ENCODE results near the gene CD34. TPM values are rescaled to one million over a fixed set of nuclear protein-coding genes. Genes with fewer than 3 reads are reported as not detected.
"Not testable (repeated sequence)": the region's sequence is repeated elsewhere in the genome, so short reads cannot be mapped to it uniquely, and the experiment has no call there.

The CD34 gene, protein sequence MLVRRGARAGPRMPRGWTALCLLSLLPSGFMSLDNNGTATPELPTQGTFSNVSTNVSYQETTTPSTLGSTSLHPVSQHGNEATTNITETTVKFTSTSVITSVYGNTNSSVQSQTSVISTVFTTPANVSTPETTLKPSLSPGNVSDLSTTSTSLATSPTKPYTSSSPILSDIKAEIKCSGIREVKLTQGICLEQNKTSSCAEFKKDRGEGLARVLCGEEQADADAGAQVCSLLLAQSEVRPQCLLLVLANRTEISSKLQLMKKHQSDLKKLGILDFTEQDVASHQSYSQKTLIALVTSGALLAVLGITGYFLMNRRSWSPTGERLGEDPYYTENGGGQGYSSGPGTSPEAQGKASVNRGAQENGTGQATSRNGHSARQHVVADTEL
- total RNA-seq = 84.8 TPM
- long read RNA-seq, full-length matches to known transcripts = 48 of 67 reads
- long read RNA-seq, partial matches to known transcripts = 17 of 67 reads
- long read RNA-seq, other reads (novel, unspliced or antisense) = 2 of 67 reads

DNA sequence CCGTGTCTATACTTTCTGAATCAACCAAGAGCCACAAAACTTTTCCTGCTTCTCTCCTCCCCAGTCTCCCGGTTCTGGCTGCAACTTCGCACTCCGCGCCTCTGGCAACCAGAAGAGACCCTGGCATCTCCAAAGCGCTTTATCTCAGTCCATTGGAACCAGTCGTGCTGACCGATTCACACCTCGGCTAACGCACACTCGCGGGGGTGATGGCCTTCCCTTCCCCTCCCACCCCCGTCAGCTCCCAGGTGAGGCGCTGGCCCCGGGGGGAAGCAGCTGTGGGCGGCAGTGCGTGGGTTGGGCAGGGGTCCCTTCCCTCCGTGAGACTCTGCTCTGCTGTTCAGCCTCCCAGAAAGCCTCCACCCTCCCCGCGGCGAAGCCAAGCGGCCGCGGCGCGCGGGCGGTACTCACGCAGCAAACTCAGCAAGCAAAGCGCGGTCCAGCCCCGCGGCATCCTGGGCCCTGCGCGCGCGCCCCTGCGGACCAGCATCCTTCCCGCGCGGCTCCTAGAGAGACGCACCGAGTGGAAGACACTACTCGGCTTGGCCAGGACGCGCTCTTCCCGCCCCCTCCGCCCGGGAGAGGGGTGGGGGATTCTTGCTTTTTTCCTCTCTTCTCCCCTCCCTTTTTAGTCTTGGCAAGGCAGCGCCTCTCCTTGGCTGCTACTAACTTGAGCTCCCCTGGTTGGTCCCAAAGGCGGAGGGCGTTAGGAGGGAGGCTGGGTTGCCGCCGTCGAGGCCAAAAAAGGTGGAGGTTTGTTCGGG, at the start of gene CD34:
CD34 (minus strand) TSS at position 535 of the 764 bp plus-strand sequence; CDS start at position 490, 45 bp downstream.
- DNase-seq (ENCODE audit: missing footprints) (peak; percentile 83), ATAC-seq (peak; percentile 75)
- intact Hi-C loops (cut with DNase I) = no loop called here

DNA sequence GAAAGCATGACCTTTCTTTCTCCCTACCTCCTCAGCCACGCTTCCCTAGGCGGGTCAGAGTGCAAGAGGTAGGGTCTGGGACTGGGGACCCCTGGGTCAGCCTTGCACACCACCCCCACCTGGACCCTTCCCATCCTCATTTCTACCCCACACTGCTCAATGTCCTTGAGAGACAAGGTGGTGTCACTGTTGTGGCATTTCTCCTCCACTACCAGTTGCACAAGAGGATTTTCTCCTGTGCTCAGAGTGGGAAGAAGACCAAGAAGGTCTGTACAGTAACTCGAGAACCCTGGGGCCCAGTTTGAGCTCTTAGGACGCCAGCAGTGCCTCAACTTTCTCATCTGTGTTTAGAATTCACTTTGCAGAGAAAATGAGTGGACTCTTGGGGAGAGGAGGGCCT, 49.4 kb upstream of the CD34 start:
- DNase-seq (ENCODE audit: missing footprints) (no peak), ATAC-seq (no peak)
- intact Hi-C loops (cut with DNase I) = loop anchor here (5.0 kb wide), 1 partner anchor 133 kb away; no protein-coding TSS in a partner anchor

DNA sequence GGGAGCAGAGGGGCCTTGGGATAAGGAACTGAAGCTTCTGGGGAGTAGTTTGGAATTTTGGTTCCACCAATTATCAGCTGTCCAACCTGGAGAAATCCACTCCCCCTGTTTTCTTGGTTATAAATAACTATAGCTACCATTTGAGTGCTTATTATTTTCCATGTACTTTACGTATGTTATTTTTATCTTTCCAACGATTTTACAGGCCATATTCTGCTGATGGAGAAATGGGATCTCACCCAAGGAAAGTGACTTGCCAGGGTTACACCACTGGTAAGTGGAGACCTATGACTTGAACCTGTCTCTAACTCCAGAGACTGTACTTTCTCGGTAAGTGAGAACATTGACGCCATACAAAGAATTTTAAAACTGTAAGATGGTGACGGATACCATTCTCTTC, 49.0 kb upstream of the CD34 start:
- DNase-seq (ENCODE audit: missing footprints) (no peak), ATAC-seq (no peak)
- intact Hi-C loops (cut with DNase I) = loop anchor here (5.0 kb wide), 1 partner anchor 133 kb away; no protein-coding TSS in a partner anchor

DNA sequence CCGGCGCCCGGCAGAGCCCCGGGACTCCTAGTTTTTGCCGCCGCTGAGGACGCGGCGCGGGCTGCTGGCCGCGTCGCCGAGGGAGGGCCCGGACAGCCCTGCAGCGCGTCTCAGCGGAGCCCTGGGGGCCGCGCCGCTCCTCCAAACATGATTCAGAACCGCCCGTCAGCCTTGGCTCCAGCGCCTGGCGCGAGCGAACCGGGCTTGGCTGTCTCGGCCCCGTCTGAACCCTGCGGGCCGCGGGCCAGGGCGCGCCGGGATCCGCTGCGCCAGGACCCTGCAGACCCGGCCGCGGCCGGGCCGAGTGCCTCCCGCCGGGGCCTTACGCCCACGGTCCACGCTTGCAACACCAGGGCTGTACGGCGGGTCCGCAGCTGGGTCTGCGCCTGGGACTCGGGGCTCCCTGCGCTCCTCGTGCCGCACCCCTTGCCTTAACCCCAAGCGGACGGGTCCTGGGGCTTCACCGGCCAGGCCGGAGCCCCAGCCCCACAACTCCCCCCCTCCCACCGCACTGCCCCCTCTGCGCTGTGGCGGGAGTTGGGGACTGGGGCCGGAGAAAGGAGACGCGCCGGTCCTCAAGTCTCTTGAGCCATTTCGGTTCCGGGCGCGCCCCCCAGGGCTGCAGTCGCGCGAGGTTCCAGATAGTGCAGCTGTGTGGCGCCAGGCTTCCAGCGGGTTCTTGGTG, 48.4 kb upstream of the CD34 start:
- DNase-seq (ENCODE audit: missing footprints) (peak; percentile 94), ATAC-seq (peak; percentile 78)
- intact Hi-C loops (cut with DNase I) = no loop called here

DNA sequence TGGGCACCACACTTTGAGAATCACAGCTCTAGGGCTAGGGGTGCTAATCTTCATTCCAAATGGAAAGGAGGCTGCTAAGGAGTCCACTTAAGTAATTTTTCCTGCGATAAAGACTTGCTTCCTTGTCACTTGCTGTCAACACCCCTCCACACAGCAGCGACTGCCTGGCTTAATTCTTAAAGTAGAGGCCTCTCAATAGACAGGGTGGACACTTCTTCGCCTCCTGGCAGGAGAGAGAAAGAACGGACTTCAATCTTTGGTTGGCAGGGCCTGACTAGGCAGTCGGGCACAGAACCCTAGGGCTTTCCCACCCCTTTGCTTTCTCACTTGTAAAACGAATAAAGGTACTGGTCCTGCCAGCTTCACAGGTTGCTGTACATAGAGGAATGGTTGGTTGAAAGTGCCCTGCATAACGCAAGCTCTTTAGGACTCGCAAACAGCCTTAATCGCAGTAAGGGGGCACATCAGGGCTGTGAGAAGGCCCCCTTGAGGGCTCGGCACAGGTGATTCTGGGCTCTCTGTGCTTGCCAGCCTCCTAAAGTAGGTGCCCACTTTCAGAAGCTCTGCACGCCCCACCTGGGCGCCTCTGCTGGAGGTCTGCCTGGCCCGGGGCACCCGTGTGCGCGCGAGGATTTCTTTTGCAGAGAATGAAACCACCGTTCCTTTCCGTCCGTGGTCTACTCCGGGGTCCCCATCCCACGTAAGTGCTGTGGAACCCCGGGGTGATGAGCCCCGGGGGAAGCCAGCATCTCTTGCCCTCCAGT, 47.6 kb upstream of the CD34 start:
- no peak for DNase-seq (ENCODE audit: missing footprints)
- intact Hi-C loops (cut with DNase I) = no loop called here
- no peak for ATAC-seq

DNA sequence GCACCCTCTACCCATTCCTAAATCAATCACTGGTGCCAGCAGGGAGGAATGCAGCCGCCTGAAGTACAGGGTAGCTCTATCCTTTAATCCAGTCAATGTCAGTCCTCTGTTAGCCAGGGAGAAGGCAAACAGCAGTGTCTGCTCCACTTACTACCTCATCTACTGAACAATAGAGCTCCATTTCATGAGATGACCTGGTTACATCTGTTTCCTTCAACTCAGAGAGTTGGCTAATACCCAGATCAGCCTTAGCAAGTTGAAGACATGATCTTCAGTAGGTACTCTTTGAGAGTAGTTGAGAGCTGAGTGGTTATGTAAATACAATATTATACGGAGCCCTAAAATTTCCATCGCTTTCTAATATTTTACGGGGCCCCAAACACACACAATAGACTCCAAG, 46.1 kb upstream of the CD34 start:
- ATAC-seq (no peak), DNase-seq (ENCODE audit: missing footprints) (no peak)
- intact Hi-C loops (cut with DNase I) = no loop called here

DNA sequence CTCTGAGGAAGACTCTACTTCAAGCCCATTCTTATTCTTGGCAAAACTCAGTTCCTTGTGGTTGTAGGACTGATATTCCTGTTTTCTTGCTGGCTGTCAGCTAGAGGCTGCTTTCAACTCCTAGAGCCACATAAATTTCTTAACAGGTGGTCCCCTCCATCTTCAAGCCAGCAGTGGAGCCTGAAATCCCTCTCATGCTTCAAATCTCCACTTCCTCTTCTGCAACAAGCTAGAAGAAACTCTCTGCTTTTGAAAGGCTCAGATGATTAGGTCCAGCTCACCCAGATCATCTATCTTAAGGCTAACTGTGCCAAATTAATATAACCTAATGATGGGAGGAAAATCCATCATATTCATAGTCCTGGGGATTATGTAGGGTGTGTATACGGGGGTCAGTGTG, 43.2 kb upstream of the CD34 start:
- intact Hi-C loops (cut with DNase I) = no loop called here
- DNase-seq (ENCODE audit: missing footprints) (no peak), ATAC-seq (no peak)

DNA sequence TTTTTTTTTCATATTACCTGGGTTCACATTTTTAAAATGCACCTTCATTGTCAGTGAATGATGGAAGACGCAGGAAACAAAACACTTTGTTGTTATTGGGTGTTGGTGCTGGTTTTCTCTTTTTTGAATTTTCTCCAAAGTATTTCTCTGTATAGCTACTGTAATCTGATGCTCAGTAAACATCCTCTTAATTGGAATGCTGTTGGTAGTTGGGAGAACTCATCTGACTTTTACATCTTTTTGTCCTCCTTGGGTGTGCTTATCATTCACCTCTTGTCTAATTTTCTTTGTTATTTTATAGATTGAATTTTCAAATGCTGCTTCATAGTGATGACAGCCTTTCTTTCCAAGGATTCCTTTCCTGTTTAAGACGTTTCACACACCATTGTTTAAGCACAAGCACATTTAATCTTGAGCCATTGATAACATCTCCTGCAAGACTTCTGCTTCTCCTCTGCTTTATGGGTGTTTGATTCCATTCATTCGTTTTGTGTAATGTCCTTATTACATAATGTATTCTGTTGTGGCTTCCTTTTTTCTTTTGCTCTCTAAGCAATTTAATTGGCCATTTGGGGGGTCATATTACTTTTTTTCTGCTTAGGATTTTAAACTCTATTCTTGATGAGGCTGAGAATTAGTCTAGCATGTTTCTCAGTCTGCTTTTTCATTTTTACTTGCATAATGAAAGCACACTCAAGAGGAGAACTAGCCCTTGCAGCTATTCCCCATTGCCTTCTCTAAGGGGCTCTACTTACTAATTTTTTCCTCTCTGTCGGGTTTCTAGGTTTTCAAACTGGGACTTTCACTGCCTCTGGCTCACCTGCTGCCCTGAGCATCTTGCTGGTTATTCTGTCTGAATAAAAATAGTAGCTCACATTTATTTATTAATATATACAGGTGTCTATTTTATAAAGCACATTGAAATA, 42.0 kb upstream of the CD34 start:
- intact Hi-C loops (cut with DNase I) = no loop called here
- DNase-seq (ENCODE audit: missing footprints) = no peak
- no peak for ATAC-seq

DNA sequence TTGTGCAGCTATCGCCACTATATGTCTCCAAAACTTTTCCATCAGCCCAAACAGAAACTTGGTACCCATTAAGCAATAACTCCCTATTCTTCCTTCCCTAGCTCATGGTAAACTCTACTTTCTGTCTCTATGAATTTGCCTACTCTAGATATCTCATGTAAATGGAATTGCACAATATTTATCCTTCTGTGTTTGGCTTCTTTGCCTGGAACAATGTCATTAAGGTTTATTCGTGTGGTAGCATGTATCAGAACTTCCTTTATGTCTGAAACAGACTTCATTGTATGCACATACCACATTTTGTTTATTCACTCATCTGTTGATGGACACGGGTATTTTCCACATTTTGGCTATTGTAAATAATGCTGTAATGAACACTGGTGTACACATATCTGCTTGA, 40.7 kb upstream of the CD34 start:
- DNase-seq (ENCODE audit: missing footprints) (no peak), ATAC-seq (no peak)
- intact Hi-C loops (cut with DNase I) = no loop called here

DNA sequence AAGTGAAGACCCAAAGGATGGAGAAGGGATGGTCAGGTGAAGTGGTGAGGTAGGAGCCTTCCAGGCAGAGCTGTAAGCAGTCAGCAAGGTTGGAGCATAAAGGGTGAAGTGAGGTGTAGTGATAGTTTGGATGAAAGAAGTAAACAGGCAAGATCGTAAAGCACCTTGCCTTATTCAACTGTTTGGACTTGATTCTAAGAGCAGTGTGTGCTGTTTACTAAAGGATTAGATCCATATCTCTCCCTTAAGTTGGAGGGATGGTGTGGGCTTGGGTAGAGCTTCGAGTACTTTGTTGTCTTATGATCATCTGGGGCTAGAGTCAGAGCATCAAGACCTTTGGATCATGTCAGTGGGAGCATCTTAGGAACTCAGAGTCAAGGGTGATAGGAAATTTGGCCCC, 39.8 kb upstream of the CD34 start:
- DNase-seq (ENCODE audit: missing footprints) = no peak
- intact Hi-C loops (cut with DNase I) = no loop called here
- ATAC-seq = no peak

DNA sequence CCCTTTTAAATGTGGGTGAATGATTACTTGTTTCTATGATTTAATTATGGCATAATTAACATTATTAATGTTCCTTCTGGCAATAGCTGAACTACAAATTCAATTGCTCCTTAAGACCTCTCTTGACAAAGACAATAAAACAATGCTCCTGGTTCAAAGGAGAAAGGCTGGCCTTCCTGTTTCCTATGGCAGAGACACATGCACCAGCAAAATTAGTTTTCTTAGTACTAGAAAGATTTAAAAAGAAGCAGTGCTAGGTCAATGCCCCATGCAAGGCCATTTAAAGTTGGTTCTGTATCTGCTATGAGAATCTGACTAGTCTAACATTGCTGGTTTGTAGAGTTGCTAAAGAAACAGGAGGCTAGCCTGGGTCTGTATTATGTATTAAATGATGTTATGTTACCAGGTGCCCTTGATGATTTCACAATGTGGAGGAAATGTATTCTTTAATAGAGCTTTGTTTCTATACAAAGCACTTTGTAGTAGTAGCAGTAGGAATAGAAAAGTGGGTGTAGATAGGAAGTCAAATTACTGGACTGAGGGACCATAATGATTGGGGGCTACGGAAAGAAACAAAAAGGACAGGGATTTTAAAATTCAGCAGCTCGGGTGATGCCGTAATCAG, 38.8 kb upstream of the CD34 start:
- intact Hi-C loops (cut with DNase I) = no loop called here
- ATAC-seq (no peak), DNase-seq (ENCODE audit: missing footprints) (no peak)

DNA sequence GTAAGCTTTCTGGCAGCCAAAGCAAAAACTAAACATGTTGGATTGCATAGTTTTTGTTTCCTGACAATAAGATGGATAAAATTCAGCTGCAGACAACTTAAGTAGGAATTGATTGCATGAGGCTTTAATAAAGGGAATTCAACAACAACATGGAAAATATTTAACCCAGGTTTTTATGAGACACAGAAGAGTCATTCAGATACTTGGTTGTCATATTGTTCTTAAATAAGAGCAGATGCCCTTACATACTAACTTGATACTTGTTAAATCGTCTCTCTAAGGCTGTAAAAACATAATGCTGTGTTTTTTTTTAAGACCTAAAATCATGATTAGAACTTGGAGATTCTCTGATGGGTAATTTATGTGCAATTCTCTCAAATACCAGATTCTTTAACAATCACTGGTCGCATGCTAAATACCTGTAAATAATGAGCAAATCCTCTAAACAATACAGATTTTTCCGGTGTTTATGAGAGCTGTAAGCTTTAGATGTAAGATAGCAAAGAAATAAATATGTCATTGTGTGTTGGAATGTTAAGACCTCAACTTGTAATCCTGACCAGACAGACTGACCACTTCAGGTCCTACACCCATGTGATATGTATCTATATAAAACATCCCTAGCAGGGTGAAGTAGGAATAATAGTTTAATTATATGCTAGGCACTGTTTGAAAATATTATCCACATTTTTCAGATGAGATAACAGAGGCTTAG, 37.8 kb upstream of the CD34 start:
- intact Hi-C loops (cut with DNase I) = no loop called here
- ATAC-seq (no peak), DNase-seq (ENCODE audit: missing footprints) (no peak)

DNA sequence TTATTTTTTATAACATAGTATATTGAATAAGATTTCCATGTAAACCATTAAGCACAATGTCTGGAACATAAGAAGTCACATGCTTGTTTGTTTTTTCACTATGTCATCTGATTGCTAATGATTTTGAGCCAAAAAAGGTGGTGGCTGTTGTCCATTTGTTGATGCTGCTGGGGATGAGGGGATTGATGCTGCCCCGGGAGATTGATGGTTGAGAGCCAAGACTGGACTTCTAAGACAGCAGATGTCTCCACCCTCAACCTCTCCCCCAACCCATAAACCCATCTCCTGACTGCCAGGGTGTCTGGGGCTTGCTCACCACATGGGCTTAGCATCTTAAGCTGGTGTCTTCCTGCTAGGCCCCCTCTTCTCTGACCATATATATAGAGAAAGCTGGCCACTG, 35.8 kb upstream of the CD34 start:
- ATAC-seq (no peak), DNase-seq (ENCODE audit: missing footprints) (no peak)
- intact Hi-C loops (cut with DNase I) = no loop called here

DNA sequence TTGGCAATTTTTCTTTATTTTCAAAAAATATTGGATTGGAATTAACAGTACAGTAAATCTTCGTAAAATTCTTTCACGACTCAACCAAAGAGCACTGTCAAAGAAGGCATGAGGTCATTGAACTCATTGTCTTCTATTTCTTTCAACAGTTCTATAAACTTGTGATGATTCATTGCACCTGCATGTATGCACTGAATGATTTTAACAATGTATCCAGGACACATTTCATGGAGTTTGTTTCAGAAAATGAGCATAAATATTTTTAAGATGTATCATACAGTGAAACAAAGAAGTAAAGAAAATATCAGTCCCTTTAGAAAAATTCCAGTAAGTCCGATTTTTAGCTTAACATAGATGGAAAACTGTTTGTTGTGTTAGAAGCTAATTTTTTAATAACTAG, 33.6 kb upstream of the CD34 start:
- intact Hi-C loops (cut with DNase I) = no loop called here
- no peak for DNase-seq (ENCODE audit: missing footprints)
- no peak for ATAC-seq

DNA sequence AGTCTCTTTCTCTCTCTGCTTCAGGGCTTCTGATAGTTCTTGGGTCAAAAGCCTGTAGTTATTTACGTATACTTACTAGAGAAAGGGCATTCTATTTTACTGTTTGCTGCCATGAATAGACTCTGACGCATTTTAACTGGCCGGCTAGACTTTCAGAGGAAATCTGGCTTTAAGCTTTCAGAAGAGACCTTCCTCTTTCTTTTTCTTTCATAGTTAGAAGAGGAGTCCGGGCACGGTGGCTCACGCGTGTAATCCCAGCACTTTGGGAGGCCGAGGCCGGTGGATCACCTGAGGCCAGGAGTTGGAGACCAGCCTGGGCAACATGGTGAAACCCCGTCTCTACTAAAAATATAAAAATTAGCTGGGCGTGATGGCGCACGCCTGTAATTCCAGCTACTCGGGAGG, 31.4 kb upstream of the CD34 start:
- intact Hi-C loops (cut with DNase I); DNase-seq (ENCODE audit: missing footprints): not testable (repeated sequence)
- peak; percentile 28 for ATAC-seq

DNA sequence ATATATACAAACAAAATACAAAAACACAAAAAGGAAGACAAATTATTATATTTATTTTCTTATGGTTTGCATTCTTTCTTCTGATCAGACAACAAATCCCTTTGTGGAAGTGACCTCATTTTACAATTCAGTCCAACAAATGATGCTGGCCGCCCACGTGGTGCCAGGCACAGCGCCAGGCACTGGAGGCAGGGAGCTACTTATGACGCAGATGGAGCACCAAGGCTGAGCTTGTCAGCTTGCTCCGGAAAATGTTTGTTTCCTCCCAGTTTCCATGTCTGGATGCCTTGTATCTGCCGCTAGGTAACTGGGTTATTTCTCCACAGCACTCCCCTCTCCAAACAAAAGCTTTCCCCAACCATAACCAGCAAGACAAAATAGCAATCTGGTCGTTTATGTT, 30.7 kb upstream of the CD34 start:
- DNase-seq (ENCODE audit: missing footprints) = peak; percentile 88
- intact Hi-C loops (cut with DNase I) = loop anchor here (2.0 kb wide), 1 partner anchor 19 kb away; no protein-coding TSS in a partner anchor
- ATAC-seq = peak; percentile 88

DNA sequence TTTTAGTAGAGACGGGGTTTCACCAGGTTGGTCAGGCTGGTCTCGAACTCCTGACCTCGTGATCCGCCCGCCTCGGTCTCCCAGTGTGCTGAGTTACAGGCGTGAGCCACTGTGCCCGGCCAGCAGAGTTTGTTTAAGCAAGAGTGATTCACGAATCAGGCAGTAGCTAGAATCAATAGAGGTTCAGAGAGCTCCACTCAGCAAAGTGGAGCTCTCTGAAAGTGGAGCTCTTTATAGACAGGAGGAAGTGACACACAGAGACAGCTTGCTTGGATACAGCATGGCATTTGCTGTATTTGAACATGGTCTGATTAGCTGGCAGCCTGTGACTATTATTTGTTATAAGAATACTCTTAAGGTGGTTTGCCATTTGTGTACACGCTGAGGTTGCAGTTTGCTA, 27.1 kb upstream of the CD34 start:
- DNase-seq (ENCODE audit: missing footprints) = no peak
- intact Hi-C loops (cut with DNase I) = no loop called here
- ATAC-seq = peak; percentile 46
